ENCODE measurements around the gene HSD17B3. TPM values are rescaled to one million over a fixed set of nuclear protein-coding genes. Genes with fewer than 3 reads are reported as not detected.

HSD17B3 gene
- total and polyA plus RNA-seq, 3 experiments from 2014 or later, result 0.35 to 0.42 TPM; not detected in 1

- H3K4me3 Mint-ChIP-seq, result no peak overlapping the region
- no peaks in the 10 kb centered on the region for H3K9me3 ChIP-seq (ENCODE audit: low read length)
- H3K4me1 Mint-ChIP-seq, result no peaks in the 10 kb centered on the region
- H3K9me3 Mint-ChIP-seq, result peaks cover 0 to 16% (median 9%) of the 10 kb centered on the region in 5 donors
- no peaks in the 10 kb centered on the region for H3K36me3 ChIP-seq (ENCODE audit: insufficient read depth, low read length)
- H3K27ac ChIP-seq (ENCODE audit: low read depth, low read length), result no peak overlapping the region
- peaks cover 0 to 12% (median 0%) of the 10 kb centered on the region in 3 donors for H3K36me3 Mint-ChIP-seq
- H3K27me3 ChIP-seq (ENCODE audit: insufficient read depth, low read length, poor library complexity, severe bottlenecking), result no peaks in the 10 kb centered on the region
- no peak overlapping the region for H3K4me3 ChIP-seq (ENCODE audit: low read length)
- ChIA-PET CTCF (no interaction called here), POLR2A (no interaction called here)
- peaks cover 16 to 39% of the 10 kb centered on the region in 2 donors for H3K27me3 Mint-ChIP-seq
- no peaks in the 10 kb centered on the region for H3K4me1 ChIP-seq (ENCODE audit: insufficient read depth, low read length)
- no peak for DNase-seq
- no peak overlapping the region for H3K27ac Mint-ChIP-seq
Observed at GRCh38 chr9:96186591-96187011, 115.4 kb downstream of the HSD17B3 start.

GRCh38 chr9:96185518-96186156 is 116.3 kb downstream of the HSD17B3 start:
- no peak for DNase-seq
- Mint-ChIP-seq H3K36me3 (peaks cover 0 to 7% (median 0%) of the 10 kb centered on the region in 3 donors), H3K9me3 (peaks cover 0 to 15% (median 4%) of the 10 kb centered on the region in 5 donors), H3K27me3 (peaks cover 16 to 44% of the 10 kb centered on the region in 2 donors), H3K4me1 (no peaks in the 10 kb centered on the region), H3K27ac (no peak overlapping the region), H3K4me3 (no peak overlapping the region)
- Histone ChIP-seq H3K27ac (ENCODE audit: low read depth, low read length) (no peak overlapping the region), H3K27me3 (ENCODE audit: insufficient read depth, low read length, poor library complexity, severe bottlenecking) (no peaks in the 10 kb centered on the region), H3K4me3 (ENCODE audit: low read length) (no peak overlapping the region), H3K9me3 (ENCODE audit: low read length) (no peaks in the 10 kb centered on the region), H3K4me1 (ENCODE audit: insufficient read depth, low read length) (no peaks in the 10 kb centered on the region), H3K36me3 (ENCODE audit: insufficient read depth, low read length) (no peaks in the 10 kb centered on the region)
- POLR2A ChIA-PET, result no interaction called here
- CTCF ChIA-PET, result no interaction called here

Other genes starting within 250 kb of the HSD17B3 start
- gene SLC35D2, start 81.5 kb upstream of the HSD17B3 start, total RNA-seq, result 1 to 10 TPM; 7.9 to 8.3 TPM
- 29.1 TPM for gene SLC35D2, start 81.5 kb upstream of the HSD17B3 start, polyA plus RNA-seq
- gene ZNF367, start 116.2 kb upstream of the HSD17B3 start, total RNA-seq, result 10 to 100 TPM; 47.8 to 51.9 TPM
- 1.5 TPM for gene ZNF367, start 116.2 kb upstream of the HSD17B3 start, polyA plus RNA-seq
- 10 to 100 TPM; 20.4 to 21.0 TPM for gene HABP4, start 148.0 kb upstream of the HSD17B3 start, total RNA-seq
- gene HABP4, start 148.0 kb upstream of the HSD17B3 start, polyA plus RNA-seq, result 24.1 TPM

Data from CD8-positive, alpha-beta memory T cell (primary cell).